ENCODE results near the gene GGCX.
"Not testable (repeated sequence)": the region's sequence is repeated elsewhere in the genome, so short reads cannot be mapped to it uniquely, and the experiment has no call there.

Gene GGCX

GRCh38 chr2:85593023-85593422 lies 31.7 kb upstream of the GGCX start:
- DNase-seq, result no peak

- not testable (repeated sequence) for DNase-seq
Measured at GRCh38 chr2:85592299-85592698, 31.0 kb upstream of the GGCX start.

DNA sequence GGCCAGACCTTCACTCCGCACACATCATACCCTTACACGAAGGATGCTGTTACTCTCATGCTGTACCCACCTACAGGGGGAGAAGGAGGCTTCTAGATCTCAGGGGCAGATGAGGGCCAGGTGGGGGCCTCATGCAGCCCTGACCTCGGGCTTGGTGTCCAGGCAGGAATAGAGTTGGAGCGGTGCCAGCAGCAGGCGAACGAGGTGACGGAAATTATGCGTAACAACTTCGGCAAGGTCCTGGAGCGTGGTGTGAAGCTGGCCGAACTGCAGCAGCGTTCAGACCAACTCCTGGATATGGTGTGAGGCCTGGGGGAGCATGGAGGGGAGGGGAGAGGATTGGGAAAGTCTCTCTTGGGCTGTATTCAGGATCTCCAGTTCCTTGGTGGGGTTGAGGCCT lies 30.3 kb upstream of the GGCX start:
- no peak for DNase-seq

DNA sequence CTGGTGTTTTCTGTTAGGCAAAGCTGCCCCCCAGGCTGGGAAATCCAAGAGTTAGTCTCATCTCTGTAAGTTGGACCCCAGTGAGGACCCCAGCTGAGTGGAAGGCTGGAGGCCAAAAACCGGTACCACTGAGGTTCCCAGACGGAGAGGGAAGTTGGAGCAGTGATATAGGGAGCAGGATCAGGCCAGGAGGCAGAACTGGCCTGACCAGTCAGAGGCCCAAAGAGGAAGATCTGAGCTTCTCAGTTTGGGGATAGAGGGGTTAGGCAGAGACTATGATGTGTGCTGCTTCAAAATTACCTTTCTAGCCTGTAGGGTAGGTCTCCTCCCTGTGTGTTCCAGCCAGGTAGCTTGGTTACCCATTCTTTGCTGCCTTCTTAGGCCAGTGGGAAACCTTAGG lies 29.7 kb upstream of the GGCX start:
- no peak for DNase-seq

- DNase-seq, result no peak
Measured at GRCh38 chr2:85589982-85590791, 28.9 kb upstream of the GGCX start.

- DNase-seq, result no peak
Measured at GRCh38 chr2:85589181-85589580, 27.9 kb upstream of the GGCX start.

DNA sequence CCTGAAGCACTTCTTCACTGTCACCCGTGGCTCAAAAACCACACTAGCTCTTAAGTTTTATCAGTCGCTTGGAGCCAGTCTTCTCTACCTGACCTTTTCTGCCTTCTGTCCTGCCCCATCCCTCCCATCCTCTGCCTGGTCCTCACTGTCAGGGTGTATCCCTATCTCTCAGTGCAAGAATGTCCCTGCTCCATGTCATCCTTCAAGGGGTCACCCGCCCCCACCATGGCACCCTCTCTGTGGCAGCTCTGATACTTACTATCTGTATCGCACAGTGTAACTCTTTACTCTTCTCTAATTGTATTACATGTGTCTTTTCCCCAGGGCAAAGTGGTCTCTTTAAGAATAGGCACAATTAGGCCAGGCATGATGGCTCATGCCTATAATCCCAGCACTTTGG lies 27.4 kb upstream of the GGCX start:
- no peak for DNase-seq

GRCh38 chr2:85588236-85588635 lies 26.9 kb upstream of the GGCX start:
- DNase-seq, result no peak

GRCh38 chr2:85585781-85586105 lies 24.4 kb upstream of the GGCX start:
- no peak for DNase-seq

DNA sequence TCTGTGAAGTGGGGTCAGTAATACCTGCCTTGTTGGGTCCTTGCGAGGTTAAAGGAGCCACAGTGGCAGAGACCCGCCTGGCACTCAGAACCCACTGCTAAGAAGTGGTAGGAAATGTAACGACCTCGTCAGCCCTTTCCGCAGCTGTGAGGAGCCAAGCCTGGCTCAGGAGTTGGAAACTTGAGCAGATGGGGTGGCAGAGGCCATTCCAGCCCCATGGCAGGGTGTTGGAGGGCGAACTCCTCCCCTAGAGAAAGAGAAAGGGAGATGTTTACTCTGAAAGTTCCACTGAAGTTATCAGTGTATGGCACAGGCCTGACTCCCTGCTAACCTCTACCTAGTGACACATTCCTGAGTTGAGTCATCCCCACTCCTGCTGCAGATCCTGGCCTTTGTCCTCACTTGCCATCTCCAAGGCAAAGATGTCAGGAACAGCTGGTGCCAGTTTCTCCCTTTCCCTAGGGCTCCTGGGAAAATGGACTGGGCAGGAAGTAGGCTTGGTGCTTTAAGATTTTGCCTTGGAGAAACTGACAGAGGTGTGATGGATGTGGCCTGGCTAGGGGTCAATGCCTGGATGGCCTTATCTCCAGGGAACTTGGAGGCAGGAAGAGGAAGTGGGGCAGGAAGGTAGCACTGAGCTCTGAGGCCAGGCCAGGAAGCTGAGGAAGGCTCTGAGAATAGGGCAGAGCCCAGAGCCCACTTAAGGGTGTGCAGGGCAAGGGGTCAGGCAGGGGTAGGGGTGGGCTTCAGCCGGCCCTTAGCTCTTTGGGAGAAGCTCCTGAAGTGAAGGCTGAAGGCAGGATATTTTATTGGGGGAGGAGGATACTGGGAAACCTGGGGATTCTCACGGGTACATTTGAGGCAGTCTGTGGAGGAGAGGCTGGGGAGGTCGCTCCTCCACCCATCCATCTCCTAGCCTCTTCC lies 23.8 kb upstream of the GGCX start:
- no peak for DNase-seq

- DNase-seq, result no peak
Measured at GRCh38 chr2:85584354-85584856, 23.1 kb upstream of the GGCX start, which contains the start of gene VAMP5. Gene VAMP5, plus strand, starts transcription at chr2:85584431. Its CDS starts 60 bp downstream, at chr2:85584491.

DNA sequence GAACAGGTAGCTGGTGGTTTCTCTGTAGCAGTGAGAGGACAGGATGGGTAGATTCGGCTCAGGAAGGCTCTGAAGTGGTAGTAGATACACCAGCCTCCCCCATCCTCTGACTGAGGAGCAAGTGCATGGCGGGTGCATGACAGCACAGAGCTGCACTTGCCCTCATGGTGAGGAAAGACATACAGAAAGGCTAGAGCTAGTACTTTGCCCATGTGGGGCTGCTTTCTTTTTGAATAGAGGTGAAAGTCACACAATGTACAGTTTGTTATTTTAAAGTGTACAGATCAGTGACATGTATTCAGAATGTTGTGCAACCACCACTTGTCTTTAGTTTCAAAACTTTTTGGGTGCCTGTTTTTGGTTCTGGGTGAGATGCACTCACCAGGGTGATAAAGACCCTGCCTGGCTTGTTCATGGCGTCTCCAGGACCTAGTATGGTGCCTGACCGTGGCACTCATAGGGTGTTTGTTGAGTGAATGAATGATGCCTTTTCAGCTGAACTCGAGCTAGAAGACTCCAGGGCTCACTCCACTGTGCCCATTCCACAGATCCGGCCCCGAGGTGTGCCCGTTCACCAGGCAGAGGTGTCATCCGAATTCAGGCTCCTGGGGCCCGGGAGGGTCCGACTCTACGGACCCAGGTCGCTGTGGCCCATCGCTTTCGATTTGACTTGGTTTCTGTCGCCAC lies 22.5 kb upstream of the GGCX start:
- DNase-seq, result no peak

GRCh38 chr2:85582492-85582891 lies 21.2 kb upstream of the GGCX start:
- no peak for DNase-seq

DNA sequence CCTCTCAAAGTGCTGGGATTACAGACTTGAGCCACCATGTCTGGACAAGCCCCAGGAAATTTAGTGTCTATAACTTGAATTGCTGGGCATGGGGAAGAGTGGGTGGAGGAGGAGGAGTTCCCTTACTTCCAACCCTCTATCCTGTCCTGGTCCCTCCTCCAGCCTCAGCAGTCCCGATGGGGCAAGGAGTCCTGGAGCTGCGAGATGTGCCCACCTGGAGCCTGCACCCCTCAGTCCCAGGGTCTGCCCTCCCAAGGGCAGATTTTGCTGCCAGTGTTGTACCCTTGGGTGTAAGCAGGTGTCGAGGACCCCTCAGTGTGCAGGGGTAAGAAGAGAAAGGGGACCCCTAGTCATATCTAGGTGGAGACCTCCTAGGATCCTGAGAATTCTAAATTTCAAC lies 18.9 kb upstream of the GGCX start:
- DNase-seq, result no peak

GRCh38 chr2:85579266-85579935 lies 18.1 kb upstream of the GGCX start:
- no peak for DNase-seq

DNA sequence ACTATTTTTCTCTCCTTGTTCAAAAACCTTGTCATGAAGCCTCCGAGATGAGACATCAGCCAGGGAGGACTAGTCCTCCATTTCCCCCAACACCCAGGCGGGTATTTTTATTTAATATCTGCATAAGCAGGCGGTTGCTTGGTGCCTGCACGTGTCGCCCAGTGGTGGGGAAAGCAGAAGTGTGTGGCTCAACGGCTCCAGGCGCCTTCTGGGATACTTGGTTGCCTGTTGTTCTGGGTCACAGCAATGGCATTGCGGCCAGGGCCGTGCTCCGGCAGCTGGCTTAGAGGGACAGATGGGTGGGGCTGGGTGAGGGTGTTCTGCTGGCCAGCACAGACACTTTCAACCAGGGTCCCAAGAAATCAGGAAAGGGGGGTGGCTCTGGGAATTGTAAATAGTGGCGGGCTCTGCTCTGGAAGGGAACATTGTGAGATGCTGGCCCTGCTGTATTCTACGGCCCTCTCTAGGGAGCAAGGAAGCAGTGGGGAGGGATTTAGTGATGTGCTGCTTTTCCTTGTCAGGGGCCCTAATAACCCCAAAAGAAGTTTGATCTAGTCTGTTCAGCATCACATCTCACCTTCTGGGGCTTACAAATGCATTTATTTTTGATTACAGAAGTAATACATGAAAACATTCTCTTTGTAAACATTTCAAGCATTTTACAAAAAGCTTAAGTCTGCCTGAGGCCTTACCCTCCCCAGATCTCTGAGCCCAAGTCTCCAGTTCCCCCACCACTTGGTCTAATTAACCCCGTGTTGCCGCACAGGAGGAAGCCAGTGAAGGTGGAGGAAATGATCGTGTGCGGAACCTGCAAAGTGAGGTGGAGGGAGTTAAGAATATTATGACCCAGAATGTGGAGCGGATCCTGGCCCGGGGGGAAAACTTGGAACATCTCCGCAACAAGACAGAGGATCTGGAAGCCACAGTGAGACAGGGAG lies 17.2 kb upstream of the GGCX start:
- DNase-seq, result no peak

DNA sequence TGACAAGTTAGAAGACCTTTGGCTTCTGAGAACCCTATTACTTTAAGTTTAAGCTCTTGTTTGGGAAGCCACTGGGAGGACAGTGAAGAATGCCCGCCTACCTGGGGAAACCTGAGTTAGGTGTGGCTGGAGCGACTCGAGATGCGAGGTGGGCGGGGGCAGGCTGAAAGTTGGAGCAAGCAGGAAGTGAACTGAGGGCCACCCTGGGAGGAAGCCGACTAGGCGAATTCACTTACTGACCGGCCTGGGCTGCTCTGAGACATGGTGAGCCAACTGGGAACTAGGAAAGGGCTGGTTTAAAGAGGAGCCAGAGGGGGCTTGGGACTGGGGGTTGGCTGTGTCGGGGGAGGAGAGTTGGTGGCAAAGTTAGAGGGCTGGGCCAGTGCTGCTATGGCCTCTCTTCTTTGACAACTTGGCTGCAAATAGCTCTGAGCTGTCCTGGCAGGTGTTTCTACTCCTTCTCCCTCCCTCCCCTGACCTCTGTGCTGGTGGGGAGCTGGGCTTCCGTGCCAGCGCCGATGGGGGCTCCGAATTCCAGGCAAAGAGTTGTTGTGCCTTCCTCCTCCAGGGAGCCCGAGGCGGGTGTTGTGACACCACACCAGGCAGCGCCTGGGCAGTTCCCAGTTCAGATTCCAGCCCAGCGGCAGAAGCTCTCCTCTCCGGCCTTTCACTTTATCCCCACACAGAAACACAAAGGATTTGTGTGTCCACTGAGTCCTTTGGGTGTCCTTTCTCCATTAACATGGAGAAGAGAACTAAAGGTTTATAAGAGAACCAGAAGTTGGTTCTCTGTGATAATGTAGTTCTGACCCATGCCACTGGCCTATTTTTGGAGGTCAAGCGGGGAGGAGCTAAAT lies 16.3 kb upstream of the GGCX start, which contains the start of gene VAMP8:
TSS of gene VAMP8 (plus strand) at position 201 of the 857 bp plus-strand sequence. CDS start at position 262, 61 bp downstream.
- no peak for DNase-seq

- no peak for DNase-seq
Measured at GRCh38 chr2:85577063-85577385, 15.7 kb upstream of the GGCX start.

DNA sequence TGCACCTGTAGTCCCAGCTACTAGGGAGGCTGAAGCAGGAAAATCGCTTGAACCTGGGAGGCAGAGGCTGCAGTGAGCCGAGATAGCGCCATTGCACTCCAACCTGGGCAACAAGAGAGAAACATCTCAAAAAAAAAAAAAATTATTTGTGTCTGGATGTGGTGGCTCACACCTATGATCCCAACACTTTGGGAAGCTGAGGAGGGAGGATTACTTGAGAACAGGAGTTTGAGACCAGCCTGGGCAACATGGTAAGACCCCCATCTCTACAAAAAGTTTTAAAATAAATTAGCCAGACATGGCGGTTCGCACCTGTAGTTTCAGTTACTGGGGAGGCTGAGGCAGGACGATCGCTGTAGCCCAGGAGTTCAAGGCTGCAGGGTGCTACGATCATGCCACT lies 14.4 kb upstream of the GGCX start:
- no peak for DNase-seq

GRCh38 chr2:85566265-85566664 lies 5.0 kb upstream of the GGCX start:
- no peak for DNase-seq

GRCh38 chr2:85564144-85564563 lies 2.9 kb upstream of the GGCX start:
- no peak for DNase-seq
